Measurements from ENCODE around the gene CDH4.

DNA sequence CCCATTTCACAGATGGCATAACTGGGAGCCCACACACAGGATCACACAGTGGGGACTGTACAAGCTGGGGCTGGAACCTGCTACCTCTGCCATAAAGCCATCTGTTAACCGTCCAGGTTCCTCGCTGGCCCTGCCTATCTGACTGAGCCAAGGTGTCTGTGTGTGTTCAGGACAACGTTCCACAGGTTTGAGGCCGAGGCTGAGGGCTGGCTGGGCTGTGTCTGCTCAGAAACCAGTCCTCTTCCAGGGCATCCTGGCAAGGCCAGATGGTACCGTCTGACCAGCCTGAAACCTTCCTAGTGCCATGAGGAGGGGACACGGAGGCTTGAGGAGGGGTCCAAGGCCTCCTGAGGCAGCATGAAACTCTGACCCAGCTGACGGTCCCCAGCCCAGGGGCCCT, 663.0 kb downstream of the CDH4 start:
- TF ChIP-seq, protein P1, sequence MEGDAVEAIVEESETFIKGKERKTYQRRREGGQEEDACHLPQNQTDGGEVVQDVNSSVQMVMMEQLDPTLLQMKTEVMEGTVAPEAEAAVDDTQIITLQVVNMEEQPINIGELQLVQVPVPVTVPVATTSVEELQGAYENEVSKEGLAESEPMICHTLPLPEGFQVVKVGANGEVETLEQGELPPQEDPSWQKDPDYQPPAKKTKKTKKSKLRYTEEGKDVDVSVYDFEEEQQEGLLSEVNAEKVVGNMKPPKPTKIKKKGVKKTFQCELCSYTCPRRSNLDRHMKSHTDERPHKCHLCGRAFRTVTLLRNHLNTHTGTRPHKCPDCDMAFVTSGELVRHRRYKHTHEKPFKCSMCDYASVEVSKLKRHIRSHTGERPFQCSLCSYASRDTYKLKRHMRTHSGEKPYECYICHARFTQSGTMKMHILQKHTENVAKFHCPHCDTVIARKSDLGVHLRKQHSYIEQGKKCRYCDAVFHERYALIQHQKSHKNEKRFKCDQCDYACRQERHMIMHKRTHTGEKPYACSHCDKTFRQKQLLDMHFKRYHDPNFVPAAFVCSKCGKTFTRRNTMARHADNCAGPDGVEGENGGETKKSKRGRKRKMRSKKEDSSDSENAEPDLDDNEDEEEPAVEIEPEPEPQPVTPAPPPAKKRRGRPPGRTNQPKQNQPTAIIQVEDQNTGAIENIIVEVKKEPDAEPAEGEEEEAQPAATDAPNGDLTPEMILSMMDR (IDR thresholded peaks at IDR 0.05) = no peak
- no peak for TF ChIP-seq POLR2A (IDR thresholded peaks at IDR 0.05)
